H54 (cell line): ENCODE results near the gene RAB27B.
"Not testable (repeated sequence)": the region's sequence is repeated elsewhere in the genome, so short reads cannot be mapped to it uniquely, and the experiment has no call there.

ENCODE experiments used
- DNase-seq: peaks from one replicate; pipeline ENCODE4 v3.0.0; 2011; ENCODE audit warnings: low spot score, mixed read lengths; ENCODE audit not compliant: insufficient read length
- FAIRE-seq: peaks from 3 replicates; lab custom pipeline; 2011; peaks lifted over from hg19 to GRCh38; lab: Jason Lieb, UNC
- POLR2A ChIP-seq: IDR thresholded peaks from 2 replicates; pipeline ENCODE4 v1.6.1; 2011; ENCODE audit warnings: low read depth, mild to moderate bottlenecking, low read length

The RAB27B gene

DNA sequence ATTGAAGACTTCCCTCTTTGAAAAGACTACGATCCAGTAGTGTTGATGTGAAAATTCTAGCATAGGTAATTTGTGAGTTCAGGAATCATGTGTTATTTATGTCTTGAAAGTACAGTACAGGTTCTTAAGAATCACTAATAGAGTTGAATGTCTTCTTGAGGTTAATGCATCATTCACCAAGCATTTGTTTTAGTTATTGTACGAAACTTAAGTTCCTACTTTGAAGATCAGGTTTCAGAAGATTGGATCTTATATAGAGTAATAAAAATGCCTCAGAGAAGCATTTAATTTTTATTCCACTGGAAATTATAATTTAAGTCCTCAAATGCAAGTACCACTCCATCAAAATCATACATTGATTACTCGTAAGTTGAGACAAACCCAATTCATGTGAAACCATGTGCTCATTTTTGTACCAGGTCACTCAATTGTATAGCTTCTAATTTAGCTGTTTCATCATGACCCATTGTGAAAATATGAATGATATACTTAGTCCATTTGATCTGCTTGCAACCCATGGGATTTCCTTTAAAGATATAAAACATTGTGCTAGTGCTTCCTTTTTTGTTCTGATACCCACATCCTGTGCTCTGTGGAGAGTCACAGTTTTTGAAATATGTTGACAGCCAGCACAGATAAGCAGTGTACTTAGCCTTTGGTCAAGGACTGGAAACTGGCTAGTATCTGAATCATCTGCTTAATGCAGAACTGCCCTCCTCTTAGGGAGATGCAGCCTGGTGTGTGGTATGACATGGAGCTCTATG is 22.5 kb upstream of the RAB27B start:
- DNase-seq (peak; percentile 6), FAIRE-seq (peak; percentile 84)
- TF ChIP-seq POLR2A, result no peak

DNA sequence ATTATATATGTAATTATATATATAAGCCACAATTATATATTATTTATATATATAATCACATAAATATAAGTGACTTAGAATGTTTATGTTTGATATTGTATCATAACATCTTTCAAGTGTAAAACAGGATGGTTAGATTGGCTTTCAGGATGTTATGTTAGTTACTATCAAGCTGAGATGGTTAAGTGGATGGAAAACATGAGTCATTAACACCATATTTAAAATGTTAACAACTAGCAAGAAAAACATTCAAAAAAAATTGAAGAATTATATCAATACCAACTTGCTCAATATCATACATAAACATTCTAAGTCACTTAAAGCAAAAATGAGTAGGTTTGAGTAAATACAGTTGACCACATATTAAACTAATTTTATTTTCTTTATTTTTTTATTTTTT is 21.8 kb upstream of the RAB27B start:
- TF ChIP-seq POLR2A, result no peak
- no peak for FAIRE-seq
- no peak for DNase-seq

DNA sequence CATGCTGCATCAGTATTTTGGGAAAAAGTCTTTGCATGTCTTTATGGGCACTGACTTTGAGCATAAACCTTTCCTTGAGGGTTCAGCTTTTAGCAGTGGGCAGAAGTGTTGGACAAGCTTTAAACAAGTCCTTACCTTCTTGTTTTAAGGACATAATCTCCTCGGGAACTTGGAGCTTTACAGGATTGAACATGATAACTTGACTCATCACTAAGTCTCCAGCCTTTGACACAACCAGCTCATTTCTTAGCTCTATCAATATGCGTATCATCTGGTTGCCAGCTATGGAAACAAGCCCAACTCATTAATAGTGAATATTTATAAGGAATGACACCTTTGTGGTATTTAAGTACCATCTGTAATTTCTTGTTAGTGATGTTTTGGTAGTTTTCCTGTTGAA is 21.0 kb upstream of the RAB27B start:
- DNase-seq, result no peak
- no peak for FAIRE-seq
- TF ChIP-seq POLR2A, result no peak

DNA sequence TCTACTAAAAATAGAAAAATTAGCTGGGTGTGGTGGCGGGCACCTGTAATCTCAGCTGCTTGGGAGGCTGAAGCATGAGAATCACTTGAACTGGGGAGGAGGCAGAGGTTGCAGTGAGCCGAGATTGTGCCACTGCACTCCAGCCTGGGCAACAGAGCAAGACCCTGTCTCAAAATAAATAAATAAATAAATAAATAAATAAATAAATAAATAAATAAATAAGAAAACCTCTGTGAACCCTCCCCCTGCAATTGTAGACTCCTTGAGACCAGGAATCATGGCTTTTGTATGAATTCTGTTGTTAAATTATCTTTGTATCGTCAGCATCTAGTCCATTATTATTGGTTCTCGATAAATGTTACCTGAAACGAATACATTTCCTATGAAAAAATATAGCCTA is 17.6 kb upstream of the RAB27B start:
- not testable (repeated sequence) for DNase-seq, FAIRE-seq

DNA sequence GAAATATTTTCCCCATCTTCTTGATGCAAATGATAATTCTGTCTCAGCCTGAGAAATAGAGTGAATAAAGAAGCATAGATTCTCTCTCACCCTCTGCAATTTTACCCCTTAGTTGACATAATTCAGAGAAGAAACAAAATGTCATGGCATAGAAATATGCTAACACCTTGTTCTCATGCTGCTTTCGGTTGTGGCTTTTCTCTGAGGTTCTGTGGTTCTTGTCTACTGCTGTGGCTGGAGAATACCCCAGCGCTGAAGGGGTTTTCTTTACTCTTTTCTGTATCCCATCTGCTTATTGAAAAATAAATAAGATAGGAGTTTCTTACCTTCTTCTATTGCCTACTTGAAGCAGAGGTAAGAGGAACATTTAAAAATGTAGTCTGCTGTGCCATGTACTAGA is 15.4 kb upstream of the RAB27B start:
- no peak for DNase-seq
- no peak for FAIRE-seq
- no peak for TF ChIP-seq POLR2A

DNA sequence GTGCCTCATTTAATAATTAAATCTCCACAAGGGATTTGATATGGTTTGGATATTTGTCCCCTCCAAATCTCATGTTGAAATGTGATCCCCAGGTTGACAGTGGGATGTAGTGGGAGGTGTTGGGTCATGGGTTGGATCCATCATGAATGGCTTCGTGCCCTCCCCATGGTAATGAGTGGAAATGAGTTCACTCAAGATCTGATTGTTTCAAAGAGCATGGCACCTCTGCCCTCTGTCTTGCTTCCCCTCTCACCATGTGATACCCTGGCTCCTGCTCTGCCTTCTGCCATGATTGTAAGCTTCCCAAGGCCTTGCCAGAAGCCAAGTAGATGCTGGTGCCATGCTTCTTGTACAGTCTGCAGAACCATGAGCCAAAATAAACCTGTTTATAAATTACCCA is 15.0 kb upstream of the RAB27B start:
- DNase-seq (no peak), FAIRE-seq (no peak)
- no peak for TF ChIP-seq POLR2A

DNA sequence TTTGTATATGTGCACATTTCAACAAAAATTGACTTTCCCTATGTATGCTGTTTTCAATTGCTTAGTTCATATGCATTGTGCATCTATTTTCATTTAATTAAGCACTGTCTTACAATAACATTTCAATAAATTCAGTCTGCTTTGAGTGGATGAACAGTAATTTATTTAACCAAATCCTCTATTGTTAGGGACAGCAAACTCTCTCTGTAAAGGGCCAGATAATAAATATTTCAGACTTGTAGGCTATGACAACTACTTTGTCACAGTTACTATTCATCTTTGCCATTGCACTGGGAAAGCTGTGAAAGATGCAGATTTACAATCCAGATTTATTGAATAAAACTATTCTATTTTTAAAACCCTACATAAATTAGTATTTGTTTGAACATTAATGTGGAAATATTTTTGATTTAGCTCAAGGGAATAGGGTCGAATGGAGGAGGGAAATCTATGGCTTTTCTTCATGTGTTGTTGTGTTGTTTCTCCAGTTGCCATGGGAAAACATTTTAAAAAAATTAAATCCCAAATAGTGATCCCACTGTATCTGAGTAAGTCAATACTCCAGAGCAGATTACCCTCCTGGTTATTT is 14.2 kb upstream of the RAB27B start:
- DNase-seq (no peak), FAIRE-seq (no peak)
- no peak for TF ChIP-seq POLR2A

DNA sequence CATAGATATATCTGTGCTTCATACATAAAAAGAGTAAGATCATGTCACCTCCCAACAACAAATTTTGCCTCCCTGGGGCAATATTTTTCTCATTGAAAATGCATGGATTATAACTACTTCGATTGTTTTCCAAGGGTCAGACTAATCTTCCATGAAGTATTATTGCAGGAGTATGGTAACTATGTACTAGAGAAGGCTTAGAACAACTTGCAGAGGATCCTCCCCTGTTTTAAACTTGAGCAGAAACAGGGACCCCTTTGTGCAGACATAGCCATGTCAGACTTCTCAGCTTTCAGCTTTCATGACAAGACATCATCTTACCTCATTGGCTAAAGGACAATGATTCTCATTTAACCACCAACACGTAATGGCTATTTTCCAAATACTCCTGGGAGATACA is 13.2 kb upstream of the RAB27B start:
- DNase-seq (no peak), FAIRE-seq (no peak)
- no peak for TF ChIP-seq POLR2A

DNA sequence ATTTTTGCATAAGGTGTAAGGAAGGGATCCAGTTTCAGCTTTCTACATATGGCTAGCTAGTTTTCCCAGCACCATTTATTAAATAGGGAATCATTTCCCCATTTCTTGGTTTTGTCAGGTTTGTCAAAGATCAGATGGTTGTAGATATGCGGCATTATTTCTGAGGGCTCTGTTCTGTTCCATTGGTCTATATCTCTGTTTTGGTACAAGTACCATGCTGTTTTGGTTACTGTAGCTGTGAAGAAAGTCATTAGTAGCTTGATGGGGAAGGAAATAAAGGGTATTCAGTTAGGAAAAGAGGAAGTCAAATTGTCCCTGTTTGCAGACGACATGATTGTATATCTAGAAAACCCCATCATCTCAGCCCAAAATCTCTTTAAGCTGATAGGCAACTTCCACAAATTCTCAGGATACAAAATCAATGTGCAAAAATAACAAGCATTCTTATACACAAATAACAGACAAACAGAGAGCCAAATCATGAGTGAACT is 7.4 kb upstream of the RAB27B start:
- not testable (repeated sequence) for FAIRE-seq, DNase-seq

DNA sequence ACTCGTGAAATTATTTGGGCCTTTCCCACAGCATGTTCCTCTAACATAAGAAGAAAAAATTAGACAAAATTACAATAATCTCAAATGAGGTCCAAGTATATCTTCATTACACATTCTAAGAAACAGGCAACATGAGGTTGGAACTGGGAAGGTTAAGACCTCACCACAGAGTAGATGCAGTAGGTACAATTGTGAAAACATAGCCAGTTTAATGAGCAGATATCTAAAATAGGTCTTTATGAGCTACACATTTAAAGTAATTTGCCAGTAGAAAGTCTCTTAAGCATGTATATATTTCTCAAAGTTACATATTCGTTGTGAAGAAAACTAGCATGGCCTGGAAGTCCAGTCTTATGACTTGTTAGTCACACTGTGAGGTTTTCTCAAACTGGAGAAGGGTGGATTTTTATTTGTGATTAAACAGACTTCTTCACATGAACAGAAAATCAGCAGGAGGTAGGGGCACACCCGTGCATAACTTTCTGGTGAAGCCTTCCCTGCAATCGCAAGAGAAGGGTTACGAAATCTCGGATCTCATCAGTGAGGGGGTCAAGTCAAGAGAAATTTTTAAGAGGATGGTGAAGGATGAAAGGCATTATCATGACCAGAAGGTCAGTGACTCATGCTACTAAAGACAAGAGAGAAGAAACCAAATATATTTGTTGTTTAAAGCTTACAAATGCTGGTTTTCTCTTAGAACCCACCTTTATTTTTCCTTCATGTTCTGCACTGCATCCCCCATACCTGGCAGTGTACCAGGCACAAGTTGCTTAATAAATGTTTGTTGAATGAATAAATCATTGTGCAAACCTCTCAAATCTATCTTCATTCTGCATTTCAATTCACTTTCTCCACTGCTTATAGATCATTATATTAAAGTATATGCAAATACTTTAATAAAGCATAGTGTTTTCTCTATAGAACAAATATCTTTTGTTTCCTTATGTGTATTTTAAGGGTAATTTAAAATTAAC is 5.1 kb upstream of the RAB27B start:
- peak; percentile 9 for DNase-seq
- no peak for TF ChIP-seq POLR2A
- FAIRE-seq, result peak; percentile 87

DNA sequence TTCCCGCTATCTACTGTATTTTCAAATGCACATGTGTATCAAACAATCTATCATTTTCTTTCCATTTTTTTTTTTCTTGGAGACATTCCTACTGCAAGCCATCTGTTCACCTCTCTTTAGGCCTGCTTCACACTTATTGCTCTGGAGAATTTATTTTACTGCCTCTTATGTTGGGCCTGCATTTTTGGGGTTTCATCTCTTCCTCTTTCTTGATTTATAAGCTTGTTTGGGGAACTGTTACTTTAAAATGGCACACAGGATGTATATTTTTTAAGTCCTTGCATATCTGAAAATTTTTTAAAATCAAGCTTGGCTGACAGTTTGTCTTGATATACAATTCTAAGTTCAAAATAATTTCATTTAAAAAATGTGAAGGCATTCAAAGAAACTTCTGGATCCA is 3.5 kb upstream of the RAB27B start:
- TF ChIP-seq POLR2A, result no peak
- FAIRE-seq, result no peak

DNA sequence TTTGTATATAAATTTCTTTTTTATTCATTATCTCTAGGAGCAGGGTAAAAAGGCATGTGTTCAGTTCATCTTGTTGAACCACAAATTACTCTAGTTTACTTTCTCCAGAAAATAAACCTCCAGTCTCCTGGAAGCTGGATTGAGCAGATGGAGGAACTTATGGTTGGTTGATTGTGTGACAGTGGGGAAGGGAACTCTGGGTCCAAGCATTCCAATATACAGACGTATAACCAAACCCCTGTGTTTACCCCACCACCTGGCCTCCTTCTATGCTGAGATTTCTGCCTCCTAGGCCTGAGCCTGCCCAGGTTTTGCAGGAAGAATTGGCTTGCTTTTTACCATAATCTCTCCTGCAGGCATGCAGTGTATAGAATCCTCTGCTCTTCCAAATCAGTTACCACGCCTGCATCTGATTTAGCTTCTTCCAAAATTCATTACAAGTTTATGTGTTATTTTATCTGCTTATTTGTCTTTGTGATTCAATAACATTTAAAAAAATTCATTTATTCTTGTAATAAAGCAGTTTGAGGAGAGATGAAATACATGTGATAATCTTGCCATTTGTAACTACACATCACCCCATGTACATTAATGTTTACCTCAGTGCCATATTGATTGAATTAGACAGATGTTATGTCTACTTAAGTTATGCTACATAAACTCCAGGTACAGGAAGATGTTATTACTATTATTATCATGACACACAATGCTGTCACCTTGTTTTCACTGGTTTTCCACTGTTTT is 2.5 kb upstream of the RAB27B start:
- DNase-seq (no peak), FAIRE-seq (no peak)
- no peak for TF ChIP-seq POLR2A

More for the DNA sequence above, 3.5 kb upstream of the RAB27B start:
- DNase-seq, result no peak

DNA sequence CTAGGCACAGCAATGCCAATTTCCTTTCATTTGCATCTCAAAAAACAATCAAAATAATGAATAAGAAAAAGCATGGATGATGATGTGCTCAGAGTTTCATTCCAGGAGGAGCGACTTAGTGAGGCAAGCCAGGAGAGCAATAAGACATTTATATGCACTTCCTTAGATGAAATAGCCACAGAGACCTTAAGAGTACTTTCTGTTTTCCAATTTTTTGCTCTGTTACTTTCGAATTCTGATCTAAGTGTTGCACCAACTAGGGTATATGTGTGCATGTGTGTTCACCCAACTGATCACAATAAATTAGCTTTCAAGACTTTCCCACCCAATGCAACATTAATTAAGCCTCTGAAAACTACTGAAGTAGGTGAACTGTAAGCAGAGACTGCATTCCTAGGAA is 709 bp downstream of the RAB27B start:
- no peak for TF ChIP-seq POLR2A
- DNase-seq (no peak), FAIRE-seq (no peak)
